NCI-H510A (cell line): Measurements from ENCODE around the gene SLC17A1.

Experiments
- DNase-seq: peaks from one replicate; lab custom pipeline; 2025; lab: John Stamatoyannopoulos, UW

SLC17A1 gene

GRCh38 chr6:25832670-25833069 lies 818 bp upstream of the SLC17A1 start:
- no peak for DNase-seq

GRCh38 chr6:25832307-25832662 lies 433 bp upstream of the SLC17A1 start:
- no peak for DNase-seq

- DNase-seq = no peak
Measured at GRCh38 chr6:25830458-25830857, 1.4 kb downstream of the SLC17A1 start.

- no peak for DNase-seq
Measured at GRCh38 chr6:25829375-25829774, 2.5 kb downstream of the SLC17A1 start.

- no peak for DNase-seq
Measured at GRCh38 chr6:25821341-25821740, 10.5 kb downstream of the SLC17A1 start.

GRCh38 chr6:25816252-25816651 lies 15.6 kb downstream of the SLC17A1 start:
- DNase-seq = no peak

GRCh38 chr6:25815194-25815593 lies 16.7 kb downstream of the SLC17A1 start:
- no peak for DNase-seq

GRCh38 chr6:25804804-25805203 lies 27.0 kb downstream of the SLC17A1 start:
- no peak for DNase-seq

- no peak for DNase-seq
Measured at GRCh38 chr6:25801436-25801835, 30.4 kb downstream of the SLC17A1 start.

- no peak for DNase-seq
Measured at GRCh38 chr6:25794784-25795183, 37.1 kb downstream of the SLC17A1 start.

- DNase-seq = no peak
Measured at GRCh38 chr6:25793970-25794369, 37.9 kb downstream of the SLC17A1 start.

- DNase-seq = no peak
Measured at GRCh38 chr6:25792016-25792415, 39.8 kb downstream of the SLC17A1 start.

- DNase-seq = no peak
Measured at GRCh38 chr6:25789475-25789874, 42.4 kb downstream of the SLC17A1 start.

- DNase-seq = no peak
Measured at GRCh38 chr6:25788305-25788922, 43.4 kb downstream of the SLC17A1 start.

GRCh38 chr6:25787428-25787827 lies 44.4 kb downstream of the SLC17A1 start:
- DNase-seq = no peak

GRCh38 chr6:25781134-25781533 lies 50.7 kb downstream of the SLC17A1 start:
- DNase-seq = no peak

- no peak for DNase-seq
Measured at GRCh38 chr6:25777856-25778649, 53.8 kb downstream of the SLC17A1 start.

- DNase-seq = no peak
Measured at GRCh38 chr6:25777031-25777430, 54.8 kb downstream of the SLC17A1 start.

GRCh38 chr6:25774120-25774715 lies 57.6 kb downstream of the SLC17A1 start:
- DNase-seq = no peak

GRCh38 chr6:25769983-25770382 lies 61.9 kb downstream of the SLC17A1 start:
- no peak for DNase-seq

- DNase-seq = no peak
Measured at GRCh38 chr6:25768566-25768965, 63.3 kb downstream of the SLC17A1 start.

- no peak for DNase-seq
Measured at GRCh38 chr6:25764611-25765010, 67.2 kb downstream of the SLC17A1 start.

- DNase-seq = no peak
Measured at GRCh38 chr6:25757936-25758642, 73.8 kb downstream of the SLC17A1 start.
